Measurements from ENCODE around the gene TTC38.
A peak's percentile ranks its signal among the peaks of the same experiment; 100 is the strongest.

Gene TTC38

DNA sequence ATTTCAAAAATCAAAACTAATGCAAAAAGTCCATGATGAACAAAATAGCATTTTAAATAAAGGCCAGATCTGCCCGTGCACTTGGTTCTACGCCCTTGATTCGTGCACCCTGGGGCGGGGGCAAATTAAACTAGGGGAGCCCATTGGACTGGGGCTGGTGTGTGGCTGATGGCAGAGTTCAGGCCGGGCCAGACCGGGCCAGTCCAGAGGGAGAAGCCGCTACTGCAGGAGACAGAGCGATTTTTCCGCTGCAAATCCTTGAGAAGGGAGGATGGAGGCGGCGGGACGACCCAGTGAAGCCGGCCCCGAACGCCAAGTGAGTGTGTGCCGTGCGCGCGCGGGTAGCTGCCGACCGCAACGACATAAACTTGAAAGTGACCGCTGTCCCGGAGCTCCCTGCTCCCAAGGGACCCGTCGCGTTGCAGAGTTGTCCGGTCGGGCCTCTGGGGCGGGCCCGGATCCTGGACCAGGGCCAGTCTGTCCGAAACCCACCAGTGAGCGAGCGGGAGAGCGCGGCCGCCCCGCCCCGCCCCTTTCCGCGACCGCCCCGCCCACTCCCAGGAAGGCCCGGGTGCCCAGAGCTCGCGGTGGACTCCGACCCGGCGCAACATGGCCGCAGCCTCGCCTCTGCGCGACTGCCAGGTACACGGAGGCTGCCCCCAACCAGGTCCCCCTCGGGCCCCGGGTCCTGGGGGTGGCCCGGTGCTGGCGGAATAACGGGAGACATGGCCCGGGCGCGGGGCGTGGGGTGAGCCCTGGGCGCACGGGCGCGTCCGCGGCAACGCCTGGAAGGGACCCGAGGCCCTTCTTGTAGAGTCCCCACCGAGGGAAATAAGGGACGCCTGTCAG lies at the start of gene TTC38:
TTC38 (plus strand) TSS at position 578 of the 849 bp plus-strand sequence; CDS start at position 610, 32 bp downstream.
- H3K4me3 ChIP-seq (ENCODE audit: low read depth, low read length), result peak within 1 kb of the TSS; percentile 61
- no peaks in the 10 kb centered on the region for H3K79me2 ChIP-seq
- peak within 1 kb of the TSS; percentile 98 for H2AFZ ChIP-seq
- peak within 1 kb of the TSS; percentile 80 for H3K4me2 ChIP-seq (ENCODE audit: low read length)
- no peaks in the 10 kb centered on the region for H3K9me3 ChIP-seq (ENCODE audit: control insufficient read depth, low read length)
- H3K4me1 ChIP-seq, result no peaks in the 10 kb centered on the region
- no peaks in the 10 kb centered on the region for H3K36me3 ChIP-seq (ENCODE audit: control insufficient read depth, insufficient read depth, low read length)
- H3K27ac ChIP-seq, result peak within 1 kb of the TSS; percentile 78
- H3K9ac ChIP-seq, result peak within 1 kb of the TSS; percentile 46
- TF ChIP-seq, protein P1, sequence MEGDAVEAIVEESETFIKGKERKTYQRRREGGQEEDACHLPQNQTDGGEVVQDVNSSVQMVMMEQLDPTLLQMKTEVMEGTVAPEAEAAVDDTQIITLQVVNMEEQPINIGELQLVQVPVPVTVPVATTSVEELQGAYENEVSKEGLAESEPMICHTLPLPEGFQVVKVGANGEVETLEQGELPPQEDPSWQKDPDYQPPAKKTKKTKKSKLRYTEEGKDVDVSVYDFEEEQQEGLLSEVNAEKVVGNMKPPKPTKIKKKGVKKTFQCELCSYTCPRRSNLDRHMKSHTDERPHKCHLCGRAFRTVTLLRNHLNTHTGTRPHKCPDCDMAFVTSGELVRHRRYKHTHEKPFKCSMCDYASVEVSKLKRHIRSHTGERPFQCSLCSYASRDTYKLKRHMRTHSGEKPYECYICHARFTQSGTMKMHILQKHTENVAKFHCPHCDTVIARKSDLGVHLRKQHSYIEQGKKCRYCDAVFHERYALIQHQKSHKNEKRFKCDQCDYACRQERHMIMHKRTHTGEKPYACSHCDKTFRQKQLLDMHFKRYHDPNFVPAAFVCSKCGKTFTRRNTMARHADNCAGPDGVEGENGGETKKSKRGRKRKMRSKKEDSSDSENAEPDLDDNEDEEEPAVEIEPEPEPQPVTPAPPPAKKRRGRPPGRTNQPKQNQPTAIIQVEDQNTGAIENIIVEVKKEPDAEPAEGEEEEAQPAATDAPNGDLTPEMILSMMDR (IDR thresholded peaks at IDR 0.05), result no peak
- H3K27me3 ChIP-seq (ENCODE audit: control insufficient read depth, insufficient read depth, low read length), result no peaks in the 10 kb centered on the region

DNA sequence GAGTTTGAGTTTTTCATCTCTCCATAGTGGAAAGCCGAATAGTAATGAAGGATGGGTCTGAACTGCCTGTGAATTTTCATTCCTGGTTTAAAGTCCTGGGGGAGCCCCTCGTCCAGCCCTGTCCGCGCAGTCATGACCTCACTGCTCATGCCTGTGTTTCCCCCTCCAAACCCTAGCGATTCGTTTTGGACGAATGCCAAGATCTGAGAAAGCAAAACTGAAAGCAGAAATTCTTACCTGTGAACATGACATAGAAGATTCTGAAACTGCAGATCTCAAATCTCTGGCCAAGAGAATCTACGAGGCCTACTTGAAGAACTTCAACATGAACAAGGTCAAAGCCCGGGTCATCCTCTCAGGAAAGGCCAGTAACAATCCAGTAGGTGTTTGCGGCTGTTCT lies 48.2 kb upstream of the TTC38 start:
- Histone ChIP-seq H3K4me3 (ENCODE audit: low read depth, low read length) (no peak overlapping the region), H3K36me3 (ENCODE audit: control insufficient read depth, insufficient read depth, low read length) (no peaks in the 10 kb centered on the region), H3K79me2 (no peaks in the 10 kb centered on the region), H3K9ac (no peak overlapping the region), H3K27ac (no peak overlapping the region), H3K4me2 (ENCODE audit: low read length) (no peak overlapping the region), H3K4me1 (no peaks in the 10 kb centered on the region), H3K9me3 (ENCODE audit: control insufficient read depth, low read length) (no peaks in the 10 kb centered on the region), H3K27me3 (ENCODE audit: control insufficient read depth, insufficient read depth, low read length) (no peaks in the 10 kb centered on the region), H2AFZ (no peak overlapping the region)
- TF ChIP-seq, protein P1 (IDR thresholded peaks at IDR 0.05), result no peak

DNA sequence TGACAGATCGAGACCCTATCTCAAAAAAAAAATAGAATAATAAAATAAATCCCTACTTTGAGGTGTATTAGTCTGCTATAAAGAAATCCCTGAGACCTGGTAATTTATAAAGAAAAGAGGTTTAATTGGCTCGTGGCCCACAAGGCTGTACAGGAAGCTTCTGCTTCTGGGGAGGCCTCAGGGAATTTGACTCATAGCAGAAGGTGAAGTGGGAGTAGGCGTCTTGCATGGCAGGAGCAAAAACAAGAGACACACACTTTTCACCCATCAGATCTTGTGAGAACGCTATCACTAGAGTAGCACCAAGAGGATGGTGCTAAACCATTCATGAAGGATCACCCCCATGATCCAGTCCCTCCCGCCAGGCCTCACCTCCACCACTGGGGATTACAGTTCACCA lies 46.9 kb upstream of the TTC38 start:
- no peaks in the 10 kb centered on the region for H3K4me1 ChIP-seq
- H3K36me3 ChIP-seq (ENCODE audit: control insufficient read depth, insufficient read depth, low read length), result no peaks in the 10 kb centered on the region
- no peaks in the 10 kb centered on the region for H3K27me3 ChIP-seq (ENCODE audit: control insufficient read depth, insufficient read depth, low read length)
- H2AFZ ChIP-seq, result no peak overlapping the region
- no peak overlapping the region for H3K4me3 ChIP-seq (ENCODE audit: low read depth, low read length)
- H3K9me3 ChIP-seq (ENCODE audit: control insufficient read depth, low read length), result no peaks in the 10 kb centered on the region
- no peak overlapping the region for H3K4me2 ChIP-seq (ENCODE audit: low read length)
- TF ChIP-seq, protein P1 (IDR thresholded peaks at IDR 0.05), result no peak
- H3K79me2 ChIP-seq, result no peaks in the 10 kb centered on the region
- H3K9ac ChIP-seq, result no peak overlapping the region
- H3K27ac ChIP-seq, result no peak overlapping the region

DNA sequence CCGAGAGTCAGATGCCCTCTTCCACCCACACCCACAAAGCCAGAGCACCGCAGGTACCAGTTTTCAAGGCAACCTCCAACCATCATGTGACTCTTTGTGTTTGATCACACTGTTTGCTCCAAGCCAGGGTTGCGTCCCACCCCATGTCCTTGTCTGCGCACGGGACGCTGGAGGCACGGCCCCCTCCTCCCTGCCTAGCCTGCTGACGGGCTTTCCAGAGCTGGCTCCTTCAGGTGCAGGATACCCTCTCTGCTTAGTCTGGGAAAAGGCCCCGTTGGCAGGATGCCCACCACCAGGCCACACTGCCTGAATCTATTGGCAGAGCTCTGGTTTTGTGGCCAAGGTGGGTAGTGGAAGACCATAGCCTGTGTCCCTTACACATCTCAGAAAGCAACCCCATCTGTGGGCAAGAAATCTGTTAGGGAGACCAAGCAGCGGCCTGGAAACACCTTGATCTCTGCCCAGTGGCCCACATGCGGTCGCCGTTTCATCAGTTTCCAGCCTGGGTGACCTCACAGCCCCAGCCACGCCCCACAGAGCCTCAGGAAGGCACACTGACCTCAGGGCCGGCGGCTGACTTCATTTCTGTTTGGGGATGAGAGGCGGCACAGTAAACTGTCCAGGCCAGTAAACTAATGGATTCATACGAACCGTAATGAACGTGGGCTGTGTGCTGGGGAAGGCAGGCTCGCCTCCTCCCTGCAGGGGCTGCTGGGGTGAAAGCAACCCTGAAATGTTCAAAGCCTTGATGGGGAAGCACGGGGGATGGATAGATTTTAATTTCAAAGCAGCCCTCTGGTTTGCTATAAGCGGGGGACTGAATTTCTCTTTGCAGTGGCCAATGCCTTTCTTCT lies 43.5 kb upstream of the TTC38 start:
- Histone ChIP-seq H3K4me3 (ENCODE audit: low read depth, low read length) (no peak overlapping the region), H3K9ac (no peak overlapping the region), H3K79me2 (no peaks in the 10 kb centered on the region), H3K4me2 (ENCODE audit: low read length) (no peak overlapping the region), H2AFZ (no peak overlapping the region), H3K9me3 (ENCODE audit: control insufficient read depth, low read length) (no peaks in the 10 kb centered on the region), H3K36me3 (ENCODE audit: control insufficient read depth, insufficient read depth, low read length) (no peaks in the 10 kb centered on the region), H3K27me3 (ENCODE audit: control insufficient read depth, insufficient read depth, low read length) (no peaks in the 10 kb centered on the region), H3K27ac (no peak overlapping the region), H3K4me1 (no peaks in the 10 kb centered on the region)
- TF ChIP-seq, protein P1 (IDR thresholded peaks at IDR 0.05), result no peak

Measured in parathyroid adenoma (tissue), 2 donors.